COLO668 (cell line): Measurements from ENCODE around the gene IBA57.
"Not testable (repeated sequence)": the region's sequence is repeated elsewhere in the genome, so short reads cannot be mapped to it uniquely, and the experiment has no call there.

Source experiments
- DNase-seq: peaks from one replicate; lab custom pipeline; 2025; ENCODE audit not compliant: unreplicated experiment; lab: John Stamatoyannopoulos, UW

The IBA57 gene

GRCh38 chr1:228170666-228171065, 5.1 kb downstream of the IBA57 start:
- DNase-seq: no peak

GRCh38 chr1:228171221-228171891, 5.8 kb downstream of the IBA57 start:
- no peak for DNase-seq

GRCh38 chr1:228172591-228173527, 7.3 kb downstream of the IBA57 start:
- no peak for DNase-seq

- not testable (repeated sequence) for DNase-seq
Observed at GRCh38 chr1:228173528-228174481, 8.2 kb downstream of the IBA57 start.

GRCh38 chr1:228174482-228175315, 9.1 kb downstream of the IBA57 start:
- no peak for DNase-seq

- no peak for DNase-seq
Observed at GRCh38 chr1:228175316-228176023, 9.9 kb downstream of the IBA57 start.

GRCh38 chr1:228176024-228176395, 10.4 kb downstream of the IBA57 start:
- no peak for DNase-seq

GRCh38 chr1:228176461-228177182, 11.0 kb downstream of the IBA57 start:
- DNase-seq: no peak

GRCh38 chr1:228177183-228177475, 11.5 kb downstream of the IBA57 start:
- no peak for DNase-seq

- DNase-seq: no peak
Observed at GRCh38 chr1:228177721-228178710, 12.4 kb downstream of the IBA57 start.

- no peak for DNase-seq
Observed at GRCh38 chr1:228178737-228179684, 13.4 kb downstream of the IBA57 start.

GRCh38 chr1:228180271-228180958, 14.8 kb downstream of the IBA57 start:
- no peak for DNase-seq

GRCh38 chr1:228180959-228181644, 15.5 kb downstream of the IBA57 start:
- DNase-seq: no peak

- DNase-seq: no peak
Observed at GRCh38 chr1:228181645-228182034, 16.0 kb downstream of the IBA57 start.

GRCh38 chr1:228182296-228183030, 16.9 kb downstream of the IBA57 start:
- DNase-seq: no peak
